GM19240 (cell line): Measurements from ENCODE around the gene SYNC.

Experiments
- DNase-seq: peaks from one replicate; pipeline ENCODE4 v3.0.0; 2011; ENCODE audit warnings: low spot score; ENCODE audit not compliant: insufficient read length

The SYNC gene

GRCh38 chr1:32702599-32703478 lies at the start of gene SYNC:
SYNC (minus strand) TSS chr1:32702770; CDS start chr1:32702660, 110 bp downstream.
- DNase-seq, result no peak

GRCh38 chr1:32749771-32750170 lies 47.2 kb upstream of the SYNC start:
- no peak for DNase-seq

- DNase-seq, result no peak
Measured at GRCh38 chr1:32749332-32749731, 46.8 kb upstream of the SYNC start.

GRCh38 chr1:32748926-32749325 lies 46.4 kb upstream of the SYNC start:
- no peak for DNase-seq

GRCh38 chr1:32748348-32748747 lies 45.8 kb upstream of the SYNC start:
- DNase-seq, result no peak

GRCh38 chr1:32746130-32746529 lies 43.6 kb upstream of the SYNC start:
- DNase-seq, result no peak

- DNase-seq, result no peak
Measured at GRCh38 chr1:32744071-32744425, 41.5 kb upstream of the SYNC start.

- no peak for DNase-seq
Measured at GRCh38 chr1:32743380-32744070, 41.0 kb upstream of the SYNC start.

- no peak for DNase-seq
Measured at GRCh38 chr1:32742956-32743355, 40.4 kb upstream of the SYNC start.

GRCh38 chr1:32742199-32742947 lies 39.8 kb upstream of the SYNC start:
- no peak for DNase-seq

GRCh38 chr1:32741413-32742198 lies 39.0 kb upstream of the SYNC start:
- no peak for DNase-seq

- DNase-seq, result no peak
Measured at GRCh38 chr1:32741059-32741412, 38.5 kb upstream of the SYNC start.

GRCh38 chr1:32736812-32737791 lies 34.5 kb upstream of the SYNC start:
- no peak for DNase-seq

GRCh38 chr1:32733582-32734321 lies 31.2 kb upstream of the SYNC start:
- no peak for DNase-seq

GRCh38 chr1:32729254-32730046 lies 26.9 kb upstream of the SYNC start:
- no peak for DNase-seq

- no peak for DNase-seq
Measured at GRCh38 chr1:32728413-32729077, 26.0 kb upstream of the SYNC start.

GRCh38 chr1:32727876-32728275 lies 25.3 kb upstream of the SYNC start:
- no peak for DNase-seq

GRCh38 chr1:32725615-32725982 lies 23.0 kb upstream of the SYNC start:
- no peak for DNase-seq
